A549 (cell line): ENCODE data around the gene PROX2.

ENCODE experiments used
- EP300 ChIP-seq, 2 experiments: fragments of >200 bp; sonication (Bioruptor Twin); formaldehyde crosslinking; IDR thresholded peaks; 2 replicates in 1 of 2; 3 replicates in 1 of 2; pipeline ENCODE4 v1.6.1; 2016 to 2017
- MYC ChIP-seq: IDR thresholded peaks from 2 replicates; pipeline ENCODE4 v1.6.1; 2012; ENCODE audit warnings: mild to moderate bottlenecking, inconsistent platforms, low read length, improper control_type of control experiment, borderline replicate concordance
- RCOR1 ChIP-seq: fragments of 150-350 bp; IDR thresholded peaks from 2 replicates; pipeline ENCODE4 v1.6.1; 2014; ENCODE audit warnings: antibody characterized with exemption, low read length, low read depth

DNA sequence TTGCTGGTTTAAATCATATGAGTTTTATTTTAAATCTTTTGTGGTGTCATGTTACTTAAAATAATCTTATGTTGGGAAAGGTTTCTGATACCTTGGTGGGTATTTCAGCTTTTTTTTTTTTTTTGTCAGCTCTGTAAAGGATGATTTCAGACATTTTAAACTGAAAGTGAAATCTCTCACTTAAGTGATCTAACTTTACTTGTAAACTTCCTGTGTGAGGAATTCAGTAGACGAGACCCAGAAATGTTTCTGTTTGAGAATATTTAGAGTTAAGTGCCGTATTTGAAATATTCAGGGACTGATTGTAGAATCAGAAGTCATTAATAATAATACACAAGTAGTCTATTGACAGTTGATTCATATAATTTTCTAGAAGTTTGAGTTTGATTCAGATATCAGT, 37.8 kb downstream of the PROX2 start:
- no peak for TF ChIP-seq EP300 (IDR thresholded peaks at IDR 0.05)
- no peak for TF ChIP-seq MYC
- no peak for TF ChIP-seq RCOR1
